Mucosa of rectum (tissue), 2 donors: ENCODE results near the gene CGNL1.

Experiments used
- H3K27ac ChIP-seq, 2 donors: one replicate each; pipeline ENCODE4 v1.7.0; 2013; ENCODE audit warnings: inconsistent platforms in 2 of 2, low read depth in 2 of 2, low read length in 2 of 2
- H3K27me3 ChIP-seq, 2 donors: one replicate each; pipeline ENCODE4 v1.7.0; 2013; ENCODE audit warnings: low read length in 2 of 2; ENCODE audit not compliant: control insufficient read depth in 2 of 2, insufficient read depth in 2 of 2
- H3K36me3 ChIP-seq, 2 donors: one replicate each; pipeline ENCODE4 v1.7.0; 2013; ENCODE audit warnings: low read length in 2 of 2; ENCODE audit not compliant: control insufficient read depth in 2 of 2, insufficient read depth in 2 of 2
- H3K4me1 ChIP-seq, 2 donors: one replicate each; pipeline ENCODE4 v1.7.0; 2013; ENCODE audit warnings: low read length in 2 of 2, mild to moderate bottlenecking in 1 of 2; ENCODE audit not compliant: control insufficient read depth in 2 of 2, insufficient read depth in 2 of 2
- H3K4me3 ChIP-seq, 2 donors: one replicate each; pipeline ENCODE4 v1.7.0; 2013; ENCODE audit warnings: low read length in 2 of 2
- H3K9ac ChIP-seq, 2 donors: one replicate each; pipeline ENCODE4 v1.7.0; 2013; ENCODE audit warnings: low read length in 2 of 2, low read depth in 1 of 2, mild to moderate bottlenecking in 1 of 2
- H3K9me3 ChIP-seq, 2 donors: one replicate each; pipeline ENCODE4 v1.7.0; 2013; ENCODE audit warnings: low read length in 2 of 2; ENCODE audit not compliant: control insufficient read depth in 2 of 2
- donor health status: healthy.
- donor health status: Normal muscosa, but diverticular disease.

Gene CGNL1

DNA sequence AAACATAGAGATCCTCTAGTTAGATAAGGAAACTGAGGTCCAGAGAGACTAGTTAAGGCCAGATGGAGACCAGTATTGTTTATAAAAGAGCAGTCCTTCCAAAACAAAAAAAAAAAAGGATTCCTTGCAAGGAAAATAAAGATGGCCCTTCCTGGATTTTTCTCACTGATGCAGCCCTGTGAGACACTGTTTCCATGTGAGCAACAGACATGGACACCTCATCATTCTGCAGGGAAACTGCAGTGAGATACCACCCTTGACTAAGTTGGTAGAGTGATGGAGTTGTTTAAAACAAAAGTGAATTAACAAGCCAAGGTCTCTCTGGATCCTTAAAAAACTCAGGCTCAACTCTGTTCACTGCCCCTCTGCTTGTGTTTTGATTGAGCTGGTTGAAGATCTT, 149.8 kb downstream of the CGNL1 start:
- Histone ChIP-seq H3K9ac (no peak overlapping the region), H3K36me3 (no peaks in the 10 kb centered on the region), H3K4me1 (peaks cover 0 to 20% of the 10 kb centered on the region in 2 donors), H3K4me3 (no peak overlapping the region), H3K27me3 (no peaks in the 10 kb centered on the region), H3K9me3 (no peaks in the 10 kb centered on the region), H3K27ac (no peak overlapping the region)

DNA sequence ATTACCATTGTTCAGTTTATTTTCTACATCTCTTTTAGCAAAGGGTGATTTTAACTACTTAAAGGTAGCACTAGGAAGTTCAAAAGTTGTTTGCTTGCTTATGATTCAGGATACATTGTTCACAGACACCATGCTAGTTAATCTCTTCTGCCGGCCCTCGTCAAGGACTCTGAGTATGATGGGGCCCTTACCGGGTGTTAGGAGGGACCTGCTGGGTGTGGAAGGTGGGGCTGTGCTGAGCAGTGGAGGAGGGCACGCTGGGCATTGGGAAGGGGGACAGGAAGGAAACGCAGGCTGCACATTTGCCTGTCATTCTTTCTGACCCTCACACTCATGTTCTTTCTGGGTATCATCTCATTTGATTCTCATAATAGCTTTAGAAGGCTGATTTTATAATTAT, 150.3 kb downstream of the CGNL1 start:
- Histone ChIP-seq H3K27me3 (no peaks in the 10 kb centered on the region), H3K4me3 (no peak overlapping the region), H3K9ac (no peak overlapping the region), H3K9me3 (no peaks in the 10 kb centered on the region), H3K27ac (no peak overlapping the region), H3K4me1 (peaks cover 0 to 20% of the 10 kb centered on the region in 2 donors), H3K36me3 (no peaks in the 10 kb centered on the region)

DNA sequence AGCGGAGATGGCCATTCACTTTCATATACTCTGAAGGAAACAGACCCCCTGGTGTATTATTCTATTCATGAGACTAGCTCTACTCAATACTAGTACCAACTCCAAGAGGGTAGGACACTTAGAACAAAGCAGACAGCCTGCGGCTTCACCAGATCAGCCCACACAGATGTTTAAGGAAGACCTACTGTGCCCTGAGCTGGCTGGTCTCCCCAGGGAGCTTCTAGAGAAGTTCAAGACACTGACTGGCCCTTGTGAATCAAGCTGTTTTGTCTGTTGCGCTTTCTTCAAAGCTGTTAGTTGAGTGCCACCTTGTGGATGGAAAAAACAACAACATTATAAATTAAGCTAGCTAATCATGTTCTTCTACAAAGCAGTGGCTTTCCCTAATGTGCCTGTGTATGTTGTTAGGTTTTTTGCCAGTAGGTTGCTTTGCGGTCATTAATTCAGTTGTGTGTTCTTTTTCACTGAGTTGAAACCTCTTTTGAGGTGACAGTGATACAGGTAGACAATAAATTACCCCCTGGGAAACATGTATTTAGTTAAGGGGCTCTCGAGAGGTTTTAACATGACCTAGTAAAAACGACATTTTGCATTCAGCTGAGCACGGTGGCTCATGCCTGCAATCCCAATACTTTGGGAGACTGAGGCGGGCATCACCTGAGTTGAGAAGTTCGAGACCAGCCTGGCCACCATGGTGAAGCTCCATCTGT, 151.2 kb downstream of the CGNL1 start:
- H3K27ac ChIP-seq, result no peak overlapping the region
- no peak overlapping the region for H3K9ac ChIP-seq
- H3K4me1 ChIP-seq, result peaks cover 0 to 14% of the 10 kb centered on the region in 2 donors
- no peaks in the 10 kb centered on the region for H3K9me3 ChIP-seq
- no peak overlapping the region for H3K4me3 ChIP-seq
- H3K36me3 ChIP-seq, result no peaks in the 10 kb centered on the region
- no peaks in the 10 kb centered on the region for H3K27me3 ChIP-seq

DNA sequence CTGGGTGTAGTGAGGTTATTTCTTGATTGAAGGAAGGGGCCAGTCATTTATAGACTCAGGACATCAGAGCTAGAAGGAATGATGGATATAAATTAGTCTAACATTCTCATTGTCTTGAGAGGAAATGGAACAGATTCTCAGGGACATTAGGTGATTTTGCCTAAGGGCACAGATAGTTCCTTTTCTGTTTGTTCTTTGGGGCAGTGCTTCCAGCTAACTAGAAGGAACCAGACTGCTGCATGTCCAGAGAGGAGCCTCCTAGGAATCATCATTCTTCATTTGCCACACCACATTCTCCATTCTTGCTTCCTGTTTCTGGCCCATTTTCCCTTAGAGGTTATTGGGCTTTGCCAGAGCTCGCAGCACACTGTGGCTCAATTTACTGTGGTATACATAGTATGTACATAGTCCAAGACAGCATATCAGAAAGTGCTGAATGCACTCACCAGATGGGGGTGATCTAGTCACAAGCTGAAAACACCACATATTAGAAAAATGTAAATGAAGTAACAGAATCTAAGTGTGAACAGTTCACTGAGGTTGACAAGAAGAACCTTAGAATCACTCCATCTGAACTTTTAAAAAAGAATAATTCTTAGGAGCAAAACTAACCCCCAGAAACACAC, 152.7 kb downstream of the CGNL1 start:
- no peak overlapping the region for H3K4me3 ChIP-seq
- H3K36me3 ChIP-seq, result no peaks in the 10 kb centered on the region
- peaks cover 0 to 14% of the 10 kb centered on the region in 2 donors for H3K4me1 ChIP-seq

DNA sequence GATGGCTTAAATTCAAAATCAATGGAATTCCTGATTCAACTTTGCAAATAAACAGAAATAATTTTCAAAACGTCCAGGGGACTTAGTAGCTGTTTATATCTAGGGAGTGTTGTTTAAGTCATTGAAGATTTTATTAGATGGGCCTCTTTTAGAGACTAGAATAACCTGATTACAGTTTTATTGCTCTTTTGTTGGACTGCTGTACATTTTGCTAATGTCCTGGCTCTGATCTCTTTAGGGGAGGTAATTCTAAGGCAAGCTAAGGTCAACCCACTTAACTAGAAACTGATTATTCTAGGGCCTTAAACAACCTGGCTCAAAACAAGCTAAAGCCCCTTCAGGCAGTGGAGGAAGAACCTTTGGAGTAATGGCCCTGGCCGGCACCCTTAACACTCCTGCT, 153.4 kb downstream of the CGNL1 start:
- Histone ChIP-seq H3K4me1 (peaks cover 0 to 14% of the 10 kb centered on the region in 2 donors), H3K4me3 (no peak overlapping the region), H3K27me3 (no peaks in the 10 kb centered on the region), H3K36me3 (no peaks in the 10 kb centered on the region), H3K9me3 (no peaks in the 10 kb centered on the region), H3K27ac (no peak overlapping the region), H3K9ac (no peak overlapping the region)

More for the DNA sequence above, 152.7 kb downstream of the CGNL1 start:
- Histone ChIP-seq H3K27ac (no peak overlapping the region), H3K9ac (no peak overlapping the region), H3K27me3 (no peaks in the 10 kb centered on the region), H3K9me3 (no peaks in the 10 kb centered on the region)

DNA sequence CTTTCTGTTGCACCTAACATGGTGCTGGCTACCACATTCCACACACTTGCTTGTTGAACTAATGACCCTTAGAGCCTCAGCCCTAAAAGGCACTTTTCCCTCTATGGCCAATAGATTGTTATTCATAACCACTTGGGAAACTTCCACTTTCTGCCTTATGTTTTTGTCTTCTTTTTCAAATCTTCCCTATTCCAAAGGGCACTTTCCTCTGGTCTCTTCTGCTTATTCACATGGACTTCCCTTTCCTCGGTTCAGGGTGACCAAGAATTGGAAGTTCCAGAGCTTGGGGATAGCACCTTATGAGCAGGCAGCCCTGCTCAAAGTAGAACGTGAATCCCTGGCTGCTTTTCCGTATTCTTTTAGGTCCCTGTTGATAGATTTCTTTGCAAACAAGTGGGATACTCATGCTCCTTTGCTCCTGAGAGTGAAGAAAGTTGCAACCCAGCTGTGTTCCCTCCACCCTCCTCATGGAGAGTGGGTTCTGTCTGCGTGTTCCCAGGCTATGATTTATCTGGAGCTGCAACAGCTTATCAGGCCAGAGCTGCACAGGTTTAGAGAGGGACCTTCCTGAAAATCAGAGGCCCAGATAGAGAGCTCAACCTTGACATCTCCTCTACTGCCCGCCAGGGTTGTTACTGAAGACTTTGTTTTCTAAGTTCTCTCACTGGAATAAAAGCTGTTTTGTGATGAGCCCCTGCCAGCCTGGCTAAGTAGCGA, 156.6 kb downstream of the CGNL1 start:
- Histone ChIP-seq H3K4me1 (peaks cover 2 to 11% of the 10 kb centered on the region in 2 donors), H3K9ac (no peak overlapping the region), H3K27ac (no peak overlapping the region), H3K27me3 (no peaks in the 10 kb centered on the region), H3K9me3 (no peaks in the 10 kb centered on the region), H3K36me3 (no peaks in the 10 kb centered on the region), H3K4me3 (no peak overlapping the region)

DNA sequence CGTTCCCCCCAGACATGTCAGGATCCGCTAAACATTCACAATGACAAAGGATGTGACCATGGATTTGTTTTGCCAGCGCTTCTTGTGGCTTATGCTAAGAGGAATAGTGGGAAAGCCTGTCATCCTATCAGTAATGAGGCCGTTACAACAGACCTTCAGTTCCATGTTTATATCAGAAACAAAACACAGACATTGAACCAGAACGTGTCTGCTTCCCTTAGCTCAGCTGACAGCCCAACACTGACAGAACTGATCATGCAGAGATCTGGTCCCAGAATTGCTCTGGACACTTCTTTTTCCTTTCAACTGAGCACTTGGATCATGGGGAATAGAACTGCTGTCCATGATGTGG, 157.1 kb downstream of the CGNL1 start:
- no peaks in the 10 kb centered on the region for H3K36me3 ChIP-seq
- H3K9me3 ChIP-seq, result no peaks in the 10 kb centered on the region
- H3K27me3 ChIP-seq, result no peaks in the 10 kb centered on the region
- H3K4me1 ChIP-seq, result peaks cover 5 to 11% of the 10 kb centered on the region in 2 donors
- no peak overlapping the region for H3K9ac ChIP-seq
- no peak overlapping the region for H3K27ac ChIP-seq
- no peak overlapping the region for H3K4me3 ChIP-seq

DNA sequence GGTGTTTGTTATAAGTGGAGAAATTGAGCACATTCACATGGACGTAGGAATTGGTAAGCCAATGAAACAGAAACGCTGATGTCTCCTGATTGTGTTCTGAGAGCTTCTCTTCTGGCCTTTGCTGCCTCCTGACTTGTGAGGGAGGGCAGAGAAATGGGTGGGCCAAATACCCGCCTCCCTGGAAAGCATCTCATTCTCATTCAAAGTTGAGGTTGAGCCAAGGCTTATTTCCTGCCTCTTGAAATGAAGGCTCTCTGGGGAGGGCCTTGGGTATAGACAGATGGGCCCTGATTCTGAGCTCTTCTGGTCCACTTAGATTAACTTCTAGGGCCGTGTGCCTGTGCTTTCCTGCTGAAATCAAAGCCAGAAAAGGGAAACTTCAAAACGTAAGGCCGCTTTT, 158.0 kb downstream of the CGNL1 start:
- Histone ChIP-seq H3K27ac (no peak overlapping the region), H3K4me3 (no peak overlapping the region), H3K4me1 (peaks cover 7 to 8% of the 10 kb centered on the region in 2 donors), H3K9ac (no peak overlapping the region), H3K36me3 (no peaks in the 10 kb centered on the region), H3K9me3 (no peaks in the 10 kb centered on the region), H3K27me3 (no peaks in the 10 kb centered on the region)

DNA sequence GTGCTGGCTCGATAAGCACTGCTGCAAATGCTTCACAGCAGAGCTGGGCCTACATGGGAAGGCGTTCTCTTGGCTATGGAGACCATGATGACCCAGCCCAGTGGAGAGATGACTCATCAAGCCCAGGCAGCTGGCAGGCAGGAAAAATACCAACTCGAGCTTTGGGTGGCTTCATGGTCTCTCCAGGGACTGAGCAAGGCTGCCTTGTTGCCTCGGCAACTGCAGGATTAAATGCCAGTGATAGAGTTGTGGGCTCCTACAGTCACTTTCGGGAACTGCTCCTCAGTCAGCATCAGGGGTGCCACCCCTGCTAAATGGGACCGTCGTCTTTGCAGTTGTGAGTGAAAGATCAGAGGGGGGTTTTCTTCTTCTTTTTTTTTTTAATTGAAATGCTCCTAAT, 160.8 kb downstream of the CGNL1 start:
- Histone ChIP-seq H3K27ac (no peak overlapping the region), H3K9me3 (no peaks in the 10 kb centered on the region), H3K4me3 (no peak overlapping the region), H3K36me3 (no peaks in the 10 kb centered on the region), H3K9ac (no peak overlapping the region), H3K4me1 (peaks cover 1 to 7% of the 10 kb centered on the region in 2 donors), H3K27me3 (no peaks in the 10 kb centered on the region)

DNA sequence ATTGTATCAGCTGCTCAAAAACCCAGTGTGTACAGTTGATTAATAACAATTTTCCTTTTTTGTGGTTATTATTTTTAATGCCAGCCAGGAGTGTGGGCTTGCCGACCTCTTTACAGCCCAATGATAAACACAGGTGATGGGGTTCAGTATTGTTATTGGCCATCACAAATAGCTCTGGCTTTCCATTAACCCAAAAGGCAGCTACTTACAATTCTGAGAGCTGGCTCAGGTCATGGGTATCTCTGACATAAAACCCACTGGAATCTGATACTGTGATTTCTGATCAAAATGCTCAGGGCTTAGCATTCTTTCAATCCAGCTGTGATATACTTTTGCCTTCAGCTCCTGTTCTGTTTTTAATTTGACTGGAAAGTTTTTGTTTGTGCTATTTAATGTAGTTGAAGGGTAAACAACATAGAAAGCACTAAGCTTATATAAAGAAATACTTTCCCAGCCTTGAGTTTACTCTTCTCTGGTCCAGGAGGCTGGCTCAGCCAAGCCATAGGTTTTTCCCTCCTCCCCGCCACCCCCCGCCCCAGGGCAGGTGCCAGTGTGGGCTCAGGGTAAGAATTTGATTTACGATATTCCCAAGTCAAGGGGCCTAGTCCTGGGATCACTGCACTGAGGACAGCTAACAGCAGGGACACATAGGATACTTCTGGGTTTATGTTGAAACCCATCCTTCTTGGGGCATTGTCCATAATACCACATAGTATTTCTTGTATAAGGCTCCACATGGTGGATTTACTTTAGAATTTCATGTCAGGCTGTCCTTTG, 161.4 kb downstream of the CGNL1 start:
- H3K36me3 ChIP-seq, result no peaks in the 10 kb centered on the region
- peak overlapping the region in 1 of 2 donors; percentile 37 for H3K27ac ChIP-seq
- H3K4me3 ChIP-seq, result no peak overlapping the region

More for the DNA sequence above, 161.4 kb downstream of the CGNL1 start:
- peaks cover 2 to 7% of the 10 kb centered on the region in 2 donors for H3K4me1 ChIP-seq
- H3K9me3 ChIP-seq, result no peaks in the 10 kb centered on the region
- no peak overlapping the region for H3K9ac ChIP-seq
- no peaks in the 10 kb centered on the region for H3K27me3 ChIP-seq
